Measurements from ENCODE around the gene THAP12. TPM values are rescaled to one million over a fixed set of nuclear protein-coding genes. Genes with fewer than 3 reads are reported as not detected.

Gene THAP12
- total and polyA plus RNA-seq, 2 of the 13 experiments (the other 11 are each of a cell fraction or from before 2014, with no cell fraction given): 18.8 to 51.3 TPM

DNA sequence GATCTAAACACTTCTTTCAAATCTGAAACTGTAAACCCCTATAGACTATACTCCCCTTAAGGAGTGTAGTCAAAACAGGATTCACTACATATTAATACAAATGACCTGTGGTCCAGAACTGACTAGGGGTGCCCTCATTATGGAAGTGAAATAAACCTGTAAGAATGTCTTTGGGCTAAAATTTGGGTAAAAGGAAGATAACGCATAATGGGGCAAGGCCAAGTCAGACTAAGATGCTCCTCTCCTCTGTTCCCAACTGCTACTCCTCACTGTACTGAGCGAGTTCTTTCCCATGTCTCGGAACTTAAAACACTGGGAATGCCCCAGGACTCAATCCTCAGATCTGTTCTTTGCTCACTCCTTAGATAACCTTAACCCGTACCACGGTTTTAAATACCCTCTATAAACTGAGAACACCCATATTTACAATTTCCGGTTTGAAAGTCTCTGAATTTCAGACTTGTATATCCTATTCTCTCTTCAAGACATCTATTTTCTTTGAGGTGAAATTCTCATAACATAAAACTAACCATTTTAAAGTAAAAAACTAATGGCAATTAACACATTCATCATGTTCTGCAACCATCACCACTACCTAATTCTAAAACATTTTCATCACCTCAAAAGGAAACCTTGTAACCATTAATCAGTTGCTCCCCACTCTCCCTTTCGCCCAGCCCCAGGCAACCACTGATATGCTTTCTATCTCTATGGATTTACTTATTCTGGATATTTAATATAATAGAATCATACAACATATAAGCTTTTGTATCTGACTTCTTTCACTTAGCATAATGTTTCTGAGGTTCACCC, 4.0 kb downstream of the THAP12 start:
- H3K4me3 ChIP-seq (replicated peaks in 1 of 3; ENCODE audit: insufficient read depth in 1 of 3, low read depth in 2 of 3, low read length in 3 of 3): no peak overlapping the region
- H3K27ac ChIP-seq (ENCODE audit: extremely low read length, insufficient read depth, low read length): no peak overlapping the region
- ATAC-seq: no peak
- in situ Hi-C loops (cut with HindIII; ENCODE audit: extremely low pct_ligation_motif_present, low pct_unique_long_range_greater_than_20kb) (no loop called here), intact Hi-C loops (cut with micrococcal nuclease; ENCODE audit: unreplicated experiment) (no loop called here)
- CTCF ChIA-PET (ENCODE audit: low intra/inter-chr PET ratio, low total read pairs): no interaction called here
- no peak overlapping the region for H3K4me2 ChIP-seq (ENCODE audit: low read depth, low read length)
- TF ChIP-seq, protein P1, sequence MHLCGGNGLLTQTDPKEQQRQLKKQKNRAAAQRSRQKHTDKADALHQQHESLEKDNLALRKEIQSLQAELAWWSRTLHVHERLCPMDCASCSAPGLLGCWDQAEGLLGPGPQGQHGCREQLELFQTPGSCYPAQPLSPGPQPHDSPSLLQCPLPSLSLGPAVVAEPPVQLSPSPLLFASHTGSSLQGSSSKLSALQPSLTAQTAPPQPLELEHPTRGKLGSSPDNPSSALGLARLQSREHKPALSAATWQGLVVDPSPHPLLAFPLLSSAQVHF (CRISPR knock-in tag; IDR thresholded peaks at IDR 0.05): no peak
- TF ChIP-seq ZBTB7B (CRISPR knock-in tag; IDR thresholded peaks at IDR 0.05) (no peak), PHF8 (CRISPR knock-in tag; IDR thresholded peaks at IDR 0.05) (no peak), ZNF883 (CRISPR knock-in tag; IDR thresholded peaks at IDR 0.05; ENCODE audit: not compliant biosample characterization) (no peak), ZNF749 (CRISPR knock-in tag; IDR thresholded peaks at IDR 0.05; ENCODE audit: borderline replicate concordance) (no peak), NR2C2 (CRISPR knock-in tag; IDR thresholded peaks at IDR 0.05; ENCODE audit: borderline replicate concordance) (no peak), RBM39 (IDR thresholded peaks at IDR 0.05; ENCODE audit: low read depth, low read length, poor library complexity, severe bottlenecking) (no peak), ZNF337 (CRISPR knock-in tag; IDR thresholded peaks at IDR 0.05; ENCODE audit: borderline replicate concordance, low read depth) (no peak), NR1H2 (CRISPR knock-in tag; IDR thresholded peaks at IDR 0.05; ENCODE audit: borderline replicate concordance, low read depth) (no peak), PCBP2 (optimal IDR thresholded peaks at IDR 0.05; ENCODE audit: low read depth, low read length, poor library complexity, severe bottlenecking) (no peak)
- TF ChIP-seq, protein P2, sequence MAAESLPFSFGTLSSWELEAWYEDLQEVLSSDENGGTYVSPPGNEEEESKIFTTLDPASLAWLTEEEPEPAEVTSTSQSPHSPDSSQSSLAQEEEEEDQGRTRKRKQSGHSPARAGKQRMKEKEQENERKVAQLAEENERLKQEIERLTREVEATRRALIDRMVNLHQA (CRISPR knock-in tag; IDR thresholded peaks at IDR 0.05): no peak
- TF ChIP-seq, protein P3, sequence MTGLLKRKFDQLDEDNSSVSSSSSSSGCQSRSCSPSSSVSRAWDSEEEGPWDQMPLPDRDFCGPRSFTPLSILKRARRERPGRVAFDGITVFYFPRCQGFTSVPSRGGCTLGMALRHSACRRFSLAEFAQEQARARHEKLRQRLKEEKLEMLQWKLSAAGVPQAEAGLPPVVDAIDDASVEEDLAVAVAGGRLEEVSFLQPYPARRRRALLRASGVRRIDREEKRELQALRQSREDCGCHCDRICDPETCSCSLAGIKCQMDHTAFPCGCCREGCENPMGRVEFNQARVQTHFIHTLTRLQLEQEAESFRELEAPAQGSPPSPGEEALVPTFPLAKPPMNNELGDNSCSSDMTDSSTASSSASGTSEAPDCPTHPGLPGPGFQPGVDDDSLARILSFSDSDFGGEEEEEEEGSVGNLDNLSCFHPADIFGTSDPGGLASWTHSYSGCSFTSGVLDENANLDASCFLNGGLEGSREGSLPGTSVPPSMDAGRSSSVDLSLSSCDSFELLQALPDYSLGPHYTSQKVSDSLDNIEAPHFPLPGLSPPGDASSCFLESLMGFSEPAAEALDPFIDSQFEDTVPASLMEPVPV (CRISPR knock-in tag; IDR thresholded peaks at IDR 0.05): no peak
- no peak for DNase-seq (ENCODE audit: low spot score)
- FAIRE-seq: no peak
- POLR2A ChIA-PET: no interaction called here
- H3K79me2 ChIP-seq (ENCODE audit: insufficient read depth, low read length): peaks cover 82% of the 10 kb centered on the region
- no peaks in the 10 kb centered on the region; a peak in 1 of 5 replicates for H3K27me3 ChIP-seq (ENCODE audit: control insufficient read depth in 1 of 2, insufficient read depth in 2 of 2, low read length in 2 of 2)
- H3K9ac ChIP-seq (ENCODE audit: insufficient read depth, low read depth, low read length): no peak overlapping the region
- H3K9me3 ChIP-seq (ENCODE audit: low read length): no peaks in the 10 kb centered on the region
- H4K20me1 ChIP-seq (ENCODE audit: insufficient read depth, low read length): peaks cover 12% of the 10 kb centered on the region; the same call in 1 of the 2 replicates
- WGBS (ENCODE audit: low lambda C conversion rate): 95% methylated on average over 7 of the region's 7 CpGs
- no peaks in the 10 kb centered on the region; a peak in 1 of 5 replicates for H3K36me3 ChIP-seq (replicated peaks in 1 of 2; ENCODE audit: control insufficient read depth in 1 of 2, insufficient read depth in 2 of 2, low read length in 2 of 2)
- peaks cover 14% of the 10 kb centered on the region for H3K4me1 ChIP-seq (ENCODE audit: insufficient read depth, low read length)
- no TSS peak for BruUV-seq (replicated peaks)
- H2AFZ ChIP-seq (ENCODE audit: low read length): no peak overlapping the region

Data from HepG2 (cell line).